A549 (cell line): ENCODE results near the gene SHC2.

Source experiments
- CTCF ChIP-seq: fragments of >200 bp; sonication (Bioruptor Twin); formaldehyde crosslinking; IDR thresholded peaks from 3 replicates; pipeline ENCODE4 v1.5.1; 2016
- E2F6 ChIP-seq: IDR thresholded peaks from 2 replicates; pipeline ENCODE4 v1.6.1; 2012; ENCODE audit warnings: low read depth, borderline replicate concordance
- POLR2A ChIP-seq: IDR thresholded peaks from 2 replicates; pipeline ENCODE4 v1.6.1; 2012; ENCODE audit warnings: mild to moderate bottlenecking, low read length
- USF2 ChIP-seq: fragments of 450-650 bp; IDR thresholded peaks from 2 replicates; pipeline ENCODE4 v1.6.1; 2014; ENCODE audit warnings: antibody characterized with exemption

DNA sequence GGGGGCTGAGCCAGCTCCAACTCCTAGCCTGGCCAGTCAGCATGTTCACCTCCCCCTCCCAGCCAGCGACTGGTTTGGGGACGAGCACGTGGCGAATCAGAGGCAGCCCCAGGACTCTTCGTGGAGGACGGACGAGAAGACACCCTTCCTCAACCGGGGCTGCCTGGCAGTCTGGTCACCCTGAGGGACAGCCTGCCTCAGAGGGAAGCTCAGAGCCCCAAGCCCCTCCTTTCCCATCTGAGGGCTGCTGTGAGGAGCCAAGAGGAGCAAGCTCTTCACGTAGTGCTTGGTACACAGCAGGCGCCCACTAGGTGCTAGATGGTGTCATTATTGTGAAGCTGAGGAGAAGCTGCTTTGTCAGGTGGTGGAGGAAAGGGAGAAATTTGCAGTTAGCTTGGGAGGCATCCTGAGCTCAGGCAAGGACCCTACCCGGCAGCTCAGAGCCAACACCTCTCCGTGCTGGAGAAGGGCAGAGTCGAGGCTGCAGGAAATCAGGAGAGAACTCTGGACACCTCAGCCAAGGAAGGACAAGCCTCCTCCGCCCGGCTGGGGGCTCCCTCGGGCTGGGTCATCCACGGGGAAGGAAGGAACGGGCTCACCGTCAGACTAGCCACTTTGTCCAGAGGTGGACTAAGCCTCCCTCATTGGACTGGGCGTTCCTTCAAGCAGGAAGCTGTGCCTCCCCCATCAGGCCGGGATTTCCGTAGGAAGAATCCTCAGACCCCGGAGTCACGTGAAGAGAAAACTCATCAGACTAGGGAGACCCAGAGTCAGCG is 37.0 kb downstream of the SHC2 start:
- TF ChIP-seq CTCF (no peak), POLR2A (no peak), USF2 (no peak), E2F6 (no peak)
